OCI-LY1 (cell line): ENCODE results near the gene RCN1.

Source experiments
- EZH2 ChIP-seq: fragments of 200-600 bp; sonication (generic), shearing (Covaris generic); IDR thresholded peaks from 2 replicates; pipeline ENCODE4 v1.8.0; 2017; ENCODE audit warnings: borderline replicate concordance, mixed run types, mild to moderate bottlenecking, antibody characterized with exemption, low read length, moderate library complexity, mixed read lengths
- TF ChIP-seq, protein P1 (sequence below): fragments of 200-600 bp; sonication (generic), shearing (Covaris generic); IDR thresholded peaks from 2 replicates; pipeline ENCODE4 v1.5.1; 2017; ENCODE audit warnings: mild to moderate bottlenecking, antibody characterized with exemption, low read length, moderate library complexity, mixed read lengths

DNA sequence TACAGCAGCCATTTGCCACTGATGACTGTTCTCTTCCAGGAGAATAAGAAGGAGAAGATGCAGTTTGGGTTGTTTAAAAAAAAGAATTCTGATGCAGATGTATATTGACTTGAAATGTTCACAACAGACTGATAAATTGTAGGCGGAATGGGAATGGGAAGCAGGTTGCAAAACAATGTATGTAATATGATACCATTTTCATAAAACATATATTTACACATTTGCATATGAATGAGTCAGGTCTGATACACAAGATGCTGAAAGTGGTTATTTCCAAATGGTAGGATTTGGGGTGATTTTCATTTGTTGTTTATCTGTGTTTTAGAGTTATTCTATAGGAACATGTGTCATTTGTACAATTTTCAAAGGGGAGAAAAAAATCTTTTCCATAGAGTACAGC is 9.0 kb upstream of the RCN1 start:
- TF ChIP-seq, protein P1, sequence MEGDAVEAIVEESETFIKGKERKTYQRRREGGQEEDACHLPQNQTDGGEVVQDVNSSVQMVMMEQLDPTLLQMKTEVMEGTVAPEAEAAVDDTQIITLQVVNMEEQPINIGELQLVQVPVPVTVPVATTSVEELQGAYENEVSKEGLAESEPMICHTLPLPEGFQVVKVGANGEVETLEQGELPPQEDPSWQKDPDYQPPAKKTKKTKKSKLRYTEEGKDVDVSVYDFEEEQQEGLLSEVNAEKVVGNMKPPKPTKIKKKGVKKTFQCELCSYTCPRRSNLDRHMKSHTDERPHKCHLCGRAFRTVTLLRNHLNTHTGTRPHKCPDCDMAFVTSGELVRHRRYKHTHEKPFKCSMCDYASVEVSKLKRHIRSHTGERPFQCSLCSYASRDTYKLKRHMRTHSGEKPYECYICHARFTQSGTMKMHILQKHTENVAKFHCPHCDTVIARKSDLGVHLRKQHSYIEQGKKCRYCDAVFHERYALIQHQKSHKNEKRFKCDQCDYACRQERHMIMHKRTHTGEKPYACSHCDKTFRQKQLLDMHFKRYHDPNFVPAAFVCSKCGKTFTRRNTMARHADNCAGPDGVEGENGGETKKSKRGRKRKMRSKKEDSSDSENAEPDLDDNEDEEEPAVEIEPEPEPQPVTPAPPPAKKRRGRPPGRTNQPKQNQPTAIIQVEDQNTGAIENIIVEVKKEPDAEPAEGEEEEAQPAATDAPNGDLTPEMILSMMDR: no peak
- no peak for TF ChIP-seq EZH2
